ENCODE data around the gene PRKN. TPM values are rescaled to one million over a fixed set of nuclear protein-coding genes. Genes with fewer than 3 reads are reported as not detected.
A peak's percentile ranks its signal among the peaks of the same experiment; 100 is the strongest.

Gene PRKN
- total RNA-seq, 1 experiment from 2014 or later: 2.0 TPM

DNA sequence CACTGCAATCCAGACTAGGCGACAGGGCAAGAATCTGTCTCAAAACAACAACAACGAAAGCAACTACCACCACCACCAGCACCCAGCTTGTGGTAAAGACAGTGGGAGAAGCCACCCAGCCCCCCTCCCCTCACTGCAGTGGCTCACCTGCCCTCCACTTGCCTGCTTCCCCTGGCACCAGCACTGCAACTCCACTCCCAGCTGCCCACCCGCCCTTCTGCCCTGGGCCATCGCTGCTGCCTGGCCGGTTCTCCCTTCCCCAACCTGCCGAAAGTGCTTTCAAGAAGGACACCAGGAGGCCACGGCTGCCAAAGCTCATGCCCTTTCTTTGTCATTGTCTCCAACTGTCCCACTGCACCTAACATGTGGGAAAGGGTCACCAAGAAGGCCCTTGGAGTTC is 1359.1 kb downstream of the PRKN start:
- Histone ChIP-seq H2AFZ (ENCODE audit: low read length) (no peak overlapping the region), H2BK5ac (ENCODE audit: insufficient read length, low read length) (no peak overlapping the region), H2BK20ac (ENCODE audit: low read depth, low read length, poor library complexity, severe bottlenecking) (no peak overlapping the region), H3K27me3 (ENCODE audit: insufficient read depth, low read length) (no peaks in the 10 kb centered on the region), H4K91ac (ENCODE audit: insufficient read length, low read depth, low read length) (no peak overlapping the region), H3K9me3 (ENCODE audit: control insufficient read depth, low read depth, low read length) (no peaks in the 10 kb centered on the region), H3K27ac (ENCODE audit: insufficient read length, low read depth, low read length) (no peak overlapping the region), H3K4ac (ENCODE audit: low read depth, low read length) (no peak overlapping the region), H2BK120ac (ENCODE audit: low read depth, low read length, poor library complexity, severe bottlenecking) (no peak overlapping the region), H3K56ac (ENCODE audit: insufficient read length, low read depth, low read length) (no peak overlapping the region), H3K4me1 (ENCODE audit: insufficient read depth, low read length) (no peaks in the 10 kb centered on the region), H3K18ac (ENCODE audit: insufficient read length, low read depth, low read length) (peak overlapping the region; percentile 15), H3K23ac (ENCODE audit: insufficient read length, low read depth, low read length) (no peak overlapping the region), H3K4me2 (ENCODE audit: insufficient read depth, insufficient read length, low read length) (no peak overlapping the region), H2BK15ac (ENCODE audit: low read depth, low read length) (no peak overlapping the region), H3K79me2 (ENCODE audit: insufficient read depth, low read length) (no peaks in the 10 kb centered on the region), H2AK5ac (ENCODE audit: insufficient read length, low read length) (no peak overlapping the region), H3K9ac (ENCODE audit: extremely low read depth, insufficient read length, low read length) (no peak overlapping the region), H4K5ac (ENCODE audit: insufficient read length, low read depth, low read length) (no peak overlapping the region), H4K20me1 (ENCODE audit: control insufficient read depth, insufficient read depth, insufficient read length) (no peaks in the 10 kb centered on the region), H3T11ph (ENCODE audit: low read length) (no peak overlapping the region), H3K79me1 (ENCODE audit: insufficient read depth, low read depth, low read length, poor library complexity, severe bottlenecking) (no peaks in the 10 kb centered on the region), H3K14ac (ENCODE audit: insufficient read depth, low read length) (no peak overlapping the region), H4K8ac (replicated peaks; ENCODE audit: insufficient read length, low read depth, low read length) (no peak overlapping the region), H3K23me2 (ENCODE audit: insufficient read length, low read depth, low read length, poor library complexity, severe bottlenecking) (no peaks in the 10 kb centered on the region), H2BK12ac (ENCODE audit: insufficient read length, low read depth, low read length) (no peak overlapping the region)
- H3K9me3 Mint-ChIP-seq: peaks cover 3 to 4% of the 10 kb centered on the region in 2 experiments; a peak in 4 of 5 replicates
- H3K27ac Mint-ChIP-seq: peak overlapping the region in 1 of 3 experiments; percentile 96; a peak in 1 of 7 replicates
- no peaks in the 10 kb centered on the region for H3K4me1 Mint-ChIP-seq
- no peak overlapping the region for H3K4me3 Mint-ChIP-seq
- peaks cover 0 to 2% (median 2%) of the 10 kb centered on the region in 3 experiments; a peak in 4 of 7 replicates for H3K36me3 Mint-ChIP-seq (ENCODE audit: insufficient read depth in 1 of 3, low read depth in 3 of 3)
- DNase-seq: no peak
- no CpG with 5 or more reads among the region's 7 CpGs for WGBS (ENCODE audit: extremely low coverage, insufficient read length, low lambda C conversion rate)
- no peaks in the 10 kb centered on the region for H3K27me3 Mint-ChIP-seq (ENCODE audit: low read depth)
- TF ChIP-seq, protein P1, sequence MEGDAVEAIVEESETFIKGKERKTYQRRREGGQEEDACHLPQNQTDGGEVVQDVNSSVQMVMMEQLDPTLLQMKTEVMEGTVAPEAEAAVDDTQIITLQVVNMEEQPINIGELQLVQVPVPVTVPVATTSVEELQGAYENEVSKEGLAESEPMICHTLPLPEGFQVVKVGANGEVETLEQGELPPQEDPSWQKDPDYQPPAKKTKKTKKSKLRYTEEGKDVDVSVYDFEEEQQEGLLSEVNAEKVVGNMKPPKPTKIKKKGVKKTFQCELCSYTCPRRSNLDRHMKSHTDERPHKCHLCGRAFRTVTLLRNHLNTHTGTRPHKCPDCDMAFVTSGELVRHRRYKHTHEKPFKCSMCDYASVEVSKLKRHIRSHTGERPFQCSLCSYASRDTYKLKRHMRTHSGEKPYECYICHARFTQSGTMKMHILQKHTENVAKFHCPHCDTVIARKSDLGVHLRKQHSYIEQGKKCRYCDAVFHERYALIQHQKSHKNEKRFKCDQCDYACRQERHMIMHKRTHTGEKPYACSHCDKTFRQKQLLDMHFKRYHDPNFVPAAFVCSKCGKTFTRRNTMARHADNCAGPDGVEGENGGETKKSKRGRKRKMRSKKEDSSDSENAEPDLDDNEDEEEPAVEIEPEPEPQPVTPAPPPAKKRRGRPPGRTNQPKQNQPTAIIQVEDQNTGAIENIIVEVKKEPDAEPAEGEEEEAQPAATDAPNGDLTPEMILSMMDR (conservative IDR thresholded peaks at IDR 0.05): no peak
